Endothelial cell (in vitro differentiated cells): ENCODE results near the gene OSTF1. TPM values are rescaled to one million over a fixed set of nuclear protein-coding genes. Genes with fewer than 3 reads are reported as not detected.

Experiments
- DNase-seq: peaks from one replicate; pipeline ENCODE4 v3.0.0; 2021; ENCODE audit warnings: low spot score
- H3K27ac Mint-ChIP-seq: one replicate; pipeline ENCODE4 v1.8.0; 2021; ENCODE audit warnings: mixed read lengths, inconsistent platforms; ENCODE audit not compliant: unreplicated experiment
- H3K27me3 Mint-ChIP-seq: one replicate; pipeline ENCODE4 v1.8.0; 2021; ENCODE audit warnings: mild to moderate bottlenecking, moderate library complexity, mixed read lengths, inconsistent platforms; ENCODE audit not compliant: unreplicated experiment
- H3K36me3 Mint-ChIP-seq: one replicate; pipeline ENCODE4 v1.8.0; 2021; ENCODE audit warnings: mild to moderate bottlenecking, low read depth, mixed read lengths, inconsistent platforms; ENCODE audit not compliant: unreplicated experiment
- H3K4me1 Mint-ChIP-seq: one replicate; pipeline ENCODE4 v1.8.0; 2021; ENCODE audit warnings: mild to moderate bottlenecking, mixed read lengths, inconsistent platforms; ENCODE audit not compliant: unreplicated experiment
- H3K4me3 Mint-ChIP-seq: one replicate; pipeline ENCODE4 v1.8.0; 2021; ENCODE audit warnings: mild to moderate bottlenecking, mixed read lengths, inconsistent platforms; ENCODE audit not compliant: unreplicated experiment
- H3K9me3 Mint-ChIP-seq: one replicate; pipeline ENCODE4 v1.8.0; 2021; ENCODE audit warnings: mixed read lengths, inconsistent platforms; ENCODE audit not compliant: unreplicated experiment
- total RNA-seq: library from RNA; stranded (reverse); fragmentation: NEBNext Ultra II Directional; extraction: Animal tissue kit (Norgen Biotek cat#: 25700); gene quantifications from one replicate; pipeline ENCODE4 v1.2.1, GENCODE V29; 2021; ENCODE audit not compliant: unreplicated experiment
- TF ChIP-seq, protein P1 (sequence below): fragments of 200-600 bp; sonication (generic); IDR thresholded peaks from one replicate; pipeline ENCODE4 v1.5.0; 2021; ENCODE audit warnings: antibody characterized with exemption; ENCODE audit not compliant: unreplicated experiment

The OSTF1 gene
- total RNA-seq, 1 donor from 2014 or later, result 51.4 TPM

DNA sequence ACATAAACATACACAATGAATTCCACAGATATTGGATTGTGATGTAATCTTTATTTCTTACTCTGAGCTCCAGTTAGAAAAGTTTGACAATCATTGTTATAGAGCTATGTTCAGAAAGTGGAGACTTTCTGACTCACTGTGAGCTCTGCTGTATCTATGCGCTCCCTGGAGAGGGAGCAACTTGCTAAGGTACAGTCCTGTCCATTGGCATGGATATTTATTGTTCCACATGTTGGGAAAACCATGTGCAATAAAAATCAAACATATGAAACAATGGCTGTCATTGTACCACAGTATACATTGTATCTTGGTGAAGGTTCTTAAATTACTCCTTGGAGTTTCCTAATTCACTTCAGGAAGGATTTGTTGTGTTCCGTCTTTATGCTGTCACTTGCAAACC, 27.1 kb upstream of the OSTF1 start:
- TF ChIP-seq, protein P1, sequence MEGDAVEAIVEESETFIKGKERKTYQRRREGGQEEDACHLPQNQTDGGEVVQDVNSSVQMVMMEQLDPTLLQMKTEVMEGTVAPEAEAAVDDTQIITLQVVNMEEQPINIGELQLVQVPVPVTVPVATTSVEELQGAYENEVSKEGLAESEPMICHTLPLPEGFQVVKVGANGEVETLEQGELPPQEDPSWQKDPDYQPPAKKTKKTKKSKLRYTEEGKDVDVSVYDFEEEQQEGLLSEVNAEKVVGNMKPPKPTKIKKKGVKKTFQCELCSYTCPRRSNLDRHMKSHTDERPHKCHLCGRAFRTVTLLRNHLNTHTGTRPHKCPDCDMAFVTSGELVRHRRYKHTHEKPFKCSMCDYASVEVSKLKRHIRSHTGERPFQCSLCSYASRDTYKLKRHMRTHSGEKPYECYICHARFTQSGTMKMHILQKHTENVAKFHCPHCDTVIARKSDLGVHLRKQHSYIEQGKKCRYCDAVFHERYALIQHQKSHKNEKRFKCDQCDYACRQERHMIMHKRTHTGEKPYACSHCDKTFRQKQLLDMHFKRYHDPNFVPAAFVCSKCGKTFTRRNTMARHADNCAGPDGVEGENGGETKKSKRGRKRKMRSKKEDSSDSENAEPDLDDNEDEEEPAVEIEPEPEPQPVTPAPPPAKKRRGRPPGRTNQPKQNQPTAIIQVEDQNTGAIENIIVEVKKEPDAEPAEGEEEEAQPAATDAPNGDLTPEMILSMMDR, result no peak
- H3K9me3 Mint-ChIP-seq, result peaks cover 8% of the 10 kb centered on the region
- no peaks in the 10 kb centered on the region for H3K27me3 Mint-ChIP-seq
- no peak for DNase-seq
- H3K4me3 Mint-ChIP-seq, result no peak overlapping the region
- H3K27ac Mint-ChIP-seq, result no peak overlapping the region
- peaks cover 13% of the 10 kb centered on the region for H3K36me3 Mint-ChIP-seq
- no peaks in the 10 kb centered on the region for H3K4me1 Mint-ChIP-seq

GRCh38 chr9:75063556-75064305, 24.6 kb upstream of the OSTF1 start:
- H3K9me3 Mint-ChIP-seq, result peaks cover 4% of the 10 kb centered on the region
- no peak for DNase-seq

DNA sequence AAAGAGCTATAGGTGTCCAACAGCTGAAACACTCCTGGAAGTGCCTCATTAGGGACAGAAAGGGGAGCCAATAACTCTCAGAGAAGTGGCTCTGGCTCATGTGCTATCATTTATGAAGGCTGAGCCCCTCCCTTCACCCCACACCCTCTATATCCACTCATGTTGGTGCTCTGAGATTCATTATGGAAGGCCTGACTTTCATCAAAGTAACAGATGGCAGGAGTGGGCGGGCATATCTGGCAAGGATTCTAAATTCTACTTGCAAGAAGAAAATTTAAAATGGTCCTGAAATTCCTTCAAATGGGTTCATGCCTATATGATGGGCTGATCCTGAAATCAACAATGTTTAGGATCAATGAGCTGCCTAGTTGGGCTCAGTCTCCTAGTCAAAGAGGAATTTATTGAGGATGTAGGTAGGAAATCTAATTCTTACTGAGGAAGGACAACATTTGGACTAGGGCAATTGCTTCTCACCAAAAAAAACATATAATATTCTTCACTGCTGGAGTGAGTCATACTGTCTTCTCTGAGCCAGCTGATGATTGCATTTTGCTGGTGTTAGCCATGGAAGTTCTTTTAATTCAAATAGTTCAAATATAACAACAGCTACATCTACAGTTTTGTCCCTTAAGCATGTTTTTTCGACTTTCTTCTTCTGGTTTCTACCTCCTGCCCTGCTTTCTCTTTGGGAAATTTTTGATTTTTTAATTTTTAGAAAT, 23.8 kb upstream of the OSTF1 start:
- Mint-ChIP-seq H3K9me3 (peaks cover under 1% of the 10 kb centered on the region), H3K27me3 (peaks cover 1% of the 10 kb centered on the region), H3K4me1 (no peaks in the 10 kb centered on the region), H3K4me3 (no peak overlapping the region), H3K36me3 (peaks cover 34% of the 10 kb centered on the region), H3K27ac (no peak overlapping the region)
- no peak for DNase-seq
- TF ChIP-seq, protein P1, result no peak

More at GRCh38 chr9:75063556-75064305, 24.6 kb upstream of the OSTF1 start:
- TF ChIP-seq, protein P1, result no peak
- Mint-ChIP-seq H3K27me3 (no peaks in the 10 kb centered on the region), H3K4me1 (no peaks in the 10 kb centered on the region), H3K4me3 (no peak overlapping the region), H3K27ac (no peak overlapping the region), H3K36me3 (peaks cover 34% of the 10 kb centered on the region)

- TF ChIP-seq, protein P1, result no peak
- H3K36me3 Mint-ChIP-seq, result peaks cover 33% of the 10 kb centered on the region
- DNase-seq, result no peak
- H3K9me3 Mint-ChIP-seq, result no peaks in the 10 kb centered on the region
- no peaks in the 10 kb centered on the region for H3K4me1 Mint-ChIP-seq
- no peak overlapping the region for H3K4me3 Mint-ChIP-seq
- H3K27ac Mint-ChIP-seq, result no peak overlapping the region
- peaks cover 1% of the 10 kb centered on the region for H3K27me3 Mint-ChIP-seq
Observed at GRCh38 chr9:75065510-75065909, 22.8 kb upstream of the OSTF1 start.

DNA sequence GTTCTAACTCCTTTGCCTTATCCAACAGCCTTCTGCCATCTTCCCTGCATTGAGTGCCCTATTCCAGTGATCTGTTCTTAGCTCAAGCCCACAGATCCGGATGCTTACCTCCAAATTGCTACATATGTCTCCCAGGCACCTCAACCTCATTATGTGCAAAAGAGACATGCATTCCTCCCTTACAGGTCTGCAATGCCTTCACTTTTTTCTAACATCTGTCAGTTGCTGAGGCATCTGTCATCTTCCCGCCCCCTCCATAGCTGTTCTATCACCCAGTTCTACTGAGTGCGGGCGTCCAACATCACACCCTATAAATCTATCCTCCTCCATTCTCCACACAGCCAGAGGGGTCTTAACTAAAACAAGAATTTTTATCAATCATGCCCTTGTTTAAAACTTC, 20.4 kb upstream of the OSTF1 start:
- no peaks in the 10 kb centered on the region for H3K4me1 Mint-ChIP-seq
- TF ChIP-seq, protein P1, result no peak
- peaks cover 1% of the 10 kb centered on the region for H3K27me3 Mint-ChIP-seq
- H3K4me3 Mint-ChIP-seq, result peak overlapping the region; percentile 13
- H3K27ac Mint-ChIP-seq, result no peak overlapping the region
- H3K9me3 Mint-ChIP-seq, result no peaks in the 10 kb centered on the region
- DNase-seq, result no peak
- peaks cover 32% of the 10 kb centered on the region for H3K36me3 Mint-ChIP-seq
